RWPE2 (cell line): ENCODE data around the gene ARHGAP15.

Source experiments
- ATAC-seq: fragments of 200-7000 bp; cut with Tn5 transposase; 3 replicates; pipeline ENCODE4 v1.9.1; 2021; ENCODE audit warnings: low read depth
- DNase-seq: peaks from one replicate; pipeline ENCODE4 v3.0.0-alpha.2; 2020; ENCODE audit warnings: low spot score
- H3K27ac ChIP-seq: fragments of 450-650 bp; 2 replicates; pipeline ENCODE4 v1.5.1; 2017; ENCODE audit warnings: mild to moderate bottlenecking; ENCODE audit not compliant: poor library complexity, severe bottlenecking
- H3K27me3 ChIP-seq: fragments of 250-450 bp; sonication (Bioruptor Pico); 2 replicates; pipeline ENCODE4 v1.5.1; 2021; ENCODE audit warnings: mild to moderate bottlenecking, moderate library complexity; ENCODE audit not compliant: insufficient read depth, poor library complexity, severe bottlenecking
- H3K36me3 ChIP-seq: fragments of 250-450 bp; sonication (Bioruptor Pico); 2 replicates; pipeline ENCODE4 v1.5.1; 2020; ENCODE audit warnings: low read depth, mild to moderate bottlenecking, moderate library complexity
- H3K4me1 ChIP-seq: fragments of 250-450 bp; sonication (Bioruptor Pico); 2 replicates; pipeline ENCODE4 v1.5.1; 2021; ENCODE audit warnings: mild to moderate bottlenecking, moderate library complexity; ENCODE audit not compliant: insufficient read depth, poor library complexity, severe bottlenecking
- H3K4me3 ChIP-seq: fragments of 250-450 bp; sonication (Bioruptor Pico); 2 replicates; pipeline ENCODE4 v1.5.1; 2021; ENCODE audit warnings: mild to moderate bottlenecking, moderate library complexity; ENCODE audit not compliant: severe bottlenecking
- H3K9me3 ChIP-seq: fragments of 250-450 bp; sonication (Bioruptor Pico); 2 replicates; pipeline ENCODE4 v1.5.1; 2021; ENCODE audit warnings: mild to moderate bottlenecking, moderate library complexity; ENCODE audit not compliant: severe bottlenecking
- CTCF ChIP-seq: fragments of 450-650 bp; IDR thresholded peaks from one replicate; pipeline ENCODE4 v1.5.1; 2017; ENCODE audit warnings: mild to moderate bottlenecking, moderate library complexity; ENCODE audit not compliant: poor library complexity, severe bottlenecking

The ARHGAP15 gene

GRCh38 chr2:143528021-143528420 lies 398.8 kb downstream of the ARHGAP15 start:
- no peak for ATAC-seq
- H3K4me1 ChIP-seq = no peaks in the 10 kb centered on the region

DNA sequence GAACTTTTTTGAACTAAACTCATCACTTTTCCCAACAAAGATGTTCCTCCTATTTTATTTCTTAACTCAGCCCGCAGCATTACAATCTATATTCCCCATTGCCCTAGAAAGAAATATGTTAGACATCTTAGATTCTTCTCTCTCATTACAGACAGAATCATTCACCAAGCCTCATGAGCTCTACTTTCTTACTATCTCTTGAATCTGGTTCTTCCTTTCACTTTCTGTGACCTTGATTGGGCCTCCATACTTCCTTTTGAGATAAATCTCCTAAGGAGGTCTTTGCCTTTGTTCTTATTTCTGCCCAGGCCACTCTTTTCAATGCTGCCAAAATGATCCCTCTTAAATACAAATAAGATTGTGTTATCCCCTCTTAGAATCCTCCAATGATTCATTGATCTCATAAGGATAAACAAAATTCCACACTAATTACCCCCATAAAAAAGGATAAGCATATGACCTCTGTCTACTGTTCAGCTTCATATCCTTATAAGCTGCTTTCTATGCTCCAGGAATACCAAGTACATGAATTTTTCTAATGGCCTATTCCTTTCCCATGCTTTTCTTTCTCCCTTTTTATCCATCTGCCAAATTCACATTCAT lies 400.0 kb downstream of the ARHGAP15 start:
- ATAC-seq (no peak), DNase-seq (no peak)
- no peak for TF ChIP-seq CTCF
- Histone ChIP-seq H3K27ac (no peak overlapping the region), H3K9me3 (no peaks in the 10 kb centered on the region), H3K27me3 (no peaks in the 10 kb centered on the region), H3K4me3 (no peak overlapping the region), H3K4me1 (no peaks in the 10 kb centered on the region), H3K36me3 (no peaks in the 10 kb centered on the region)

More at GRCh38 chr2:143528021-143528420, 398.8 kb downstream of the ARHGAP15 start:
- Histone ChIP-seq H3K36me3 (no peaks in the 10 kb centered on the region), H3K9me3 (no peaks in the 10 kb centered on the region), H3K4me3 (no peak overlapping the region), H3K27ac (no peak overlapping the region), H3K27me3 (no peaks in the 10 kb centered on the region)
- no peak for TF ChIP-seq CTCF
- DNase-seq = no peak

DNA sequence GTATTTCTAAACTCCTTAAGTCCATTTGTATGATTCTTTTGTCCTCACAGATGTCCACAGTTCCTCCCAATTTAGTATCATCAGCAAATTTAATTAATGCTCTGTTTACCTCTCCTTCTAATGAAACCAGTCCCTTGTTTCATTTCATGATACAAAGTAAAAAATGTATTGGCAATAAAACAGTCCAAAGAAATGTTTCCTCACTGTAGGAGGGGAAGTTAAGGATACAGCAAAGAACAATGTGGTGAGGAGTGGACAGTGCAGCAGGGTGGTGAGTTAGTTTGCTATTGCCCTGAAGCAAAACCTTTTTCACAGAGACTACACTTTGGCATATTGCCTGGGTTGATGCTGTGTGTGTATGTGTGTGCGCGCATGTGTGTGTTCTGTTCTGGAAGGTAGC lies 401.5 kb downstream of the ARHGAP15 start:
- no peak for ATAC-seq
- Histone ChIP-seq H3K36me3 (no peaks in the 10 kb centered on the region), H3K4me1 (no peaks in the 10 kb centered on the region), H3K27ac (no peak overlapping the region), H3K9me3 (no peaks in the 10 kb centered on the region), H3K27me3 (no peaks in the 10 kb centered on the region), H3K4me3 (no peak overlapping the region)
- TF ChIP-seq CTCF = no peak
- DNase-seq = no peak

DNA sequence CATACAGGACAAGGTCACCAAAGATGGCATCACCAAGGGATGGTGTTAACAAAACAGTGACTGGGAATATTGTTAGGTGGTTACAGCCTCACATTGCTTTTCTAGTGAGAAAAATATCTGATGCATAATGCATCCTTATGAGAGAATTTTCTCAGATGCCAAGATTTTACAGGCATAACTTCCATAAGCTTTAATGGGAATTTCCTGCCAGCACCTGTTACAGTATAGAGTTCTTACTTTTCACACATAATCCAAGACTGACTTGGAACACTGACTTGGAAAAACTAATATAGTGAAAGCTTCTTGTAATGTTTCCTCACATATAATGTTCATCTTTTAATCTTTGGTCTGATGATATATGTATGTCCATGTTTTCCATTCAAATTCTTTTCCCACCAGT lies 402.8 kb downstream of the ARHGAP15 start:
- no peak overlapping the region for H3K27ac ChIP-seq
- TF ChIP-seq CTCF = no peak
- no peaks in the 10 kb centered on the region for H3K27me3 ChIP-seq
- no peaks in the 10 kb centered on the region for H3K4me1 ChIP-seq
- no peaks in the 10 kb centered on the region for H3K9me3 ChIP-seq
- ATAC-seq = no peak
- H3K4me3 ChIP-seq = no peak overlapping the region
- DNase-seq = no peak
- H3K36me3 ChIP-seq = no peaks in the 10 kb centered on the region

DNA sequence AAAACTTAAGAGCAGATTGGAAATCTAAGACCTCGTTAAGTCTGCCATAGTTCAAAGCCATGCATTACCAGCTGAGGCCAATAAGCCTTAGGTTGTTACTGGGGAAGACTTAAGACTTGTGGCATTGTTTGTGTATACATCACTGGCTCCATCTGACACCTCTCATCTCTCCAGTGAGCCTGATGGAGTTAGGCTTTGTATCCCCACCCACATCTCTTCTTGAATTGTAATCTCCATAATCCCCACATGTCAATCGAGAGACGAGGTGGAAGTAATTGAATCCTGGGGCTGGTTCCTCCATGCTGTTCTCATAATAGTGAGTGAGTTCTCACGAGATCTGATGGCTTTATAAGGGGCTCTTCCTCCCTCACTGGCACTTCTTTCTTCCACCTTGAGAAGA lies 404.6 kb downstream of the ARHGAP15 start:
- no peak overlapping the region for H3K4me3 ChIP-seq
- ATAC-seq (no peak), DNase-seq (no peak)
- H3K27me3 ChIP-seq = no peaks in the 10 kb centered on the region
- TF ChIP-seq CTCF = no peak
- H3K9me3 ChIP-seq = no peaks in the 10 kb centered on the region
- H3K36me3 ChIP-seq = no peaks in the 10 kb centered on the region
- H3K27ac ChIP-seq = no peak overlapping the region
- no peaks in the 10 kb centered on the region for H3K4me1 ChIP-seq
